Transverse colon (tissue), 4 donors: ENCODE results near the gene RACGAP1.
"Not testable (repeated sequence)": the region's sequence is repeated elsewhere in the genome, so short reads cannot be mapped to it uniquely, and the experiment has no call there.

Source experiments
- CTCF ChIP-seq, 5 experiments: fragments of 200-600 bp in 3 of 5; fragments of 450-650 bp in 2 of 5; sonication (generic) in 3 of 5; IDR thresholded peaks; 1 replicate in 2 of 5; 2 replicates in 3 of 5; pipeline ENCODE4 v1.5.1; 2016 to 2017; ENCODE audit warnings: antibody characterized with exemption in 5 of 5, inconsistent platforms in 3 of 5, mild to moderate bottlenecking in 2 of 5, moderate library complexity in 1 of 5
- EP300 ChIP-seq: sonication (generic); formaldehyde crosslinking; IDR thresholded peaks from one replicate; pipeline ENCODE4 v1.6.1; 2017; ENCODE audit warnings: antibody characterized with exemption, low read depth
- POLR2AphosphoS5 ChIP-seq, 3 donors: sonication (generic); formaldehyde crosslinking; IDR thresholded peaks; one replicate each; pipeline ENCODE4 v1.6.1; 2016; ENCODE audit warnings: antibody characterized with exemption in 3 of 3

GRCh38 chr12:50030449-50030848, 5.2 kb upstream of the RACGAP1 start:
- TF ChIP-seq CTCF (IDR thresholded peaks at IDR 0.05); POLR2AphosphoS5 (IDR thresholded peaks at IDR 0.05); EP300: not testable (repeated sequence)
